AG04449 (cell line): ENCODE data around the gene RASA4B.
"Not testable (repeated sequence)": the region's sequence is repeated elsewhere in the genome, so short reads cannot be mapped to it uniquely, and the experiment has no call there.

ENCODE experiments used
- CTCF ChIA-PET: fragments of 350-600 bp; formaldehyde crosslinking; extraction: SDS; loops from one replicate; lab custom pipeline; 2021; ENCODE audit warnings: antibody characterized with exemption; lab: Yijun Ruan, JAX
- POLR2A ChIA-PET: fragments of 400-600, 350-600 bp; formaldehyde crosslinking; extraction: SDS; loops from one replicate; lab custom pipeline; 2020; ENCODE audit warnings: antibody characterized with exemption, inconsistent platforms; lab: Yijun Ruan, JAX
- DNase-seq: peaks from one replicate; pipeline ENCODE4 v3.0.0-alpha.2; 2010; ENCODE audit warnings: low read depth, low spot score
- H3K4me3 ChIP-seq: 2 replicates; pipeline ENCODE4 v1.5.1; 2011; ENCODE audit warnings: low read depth, mild to moderate bottlenecking, control low read depth, low read length

Gene RASA4B

DNA sequence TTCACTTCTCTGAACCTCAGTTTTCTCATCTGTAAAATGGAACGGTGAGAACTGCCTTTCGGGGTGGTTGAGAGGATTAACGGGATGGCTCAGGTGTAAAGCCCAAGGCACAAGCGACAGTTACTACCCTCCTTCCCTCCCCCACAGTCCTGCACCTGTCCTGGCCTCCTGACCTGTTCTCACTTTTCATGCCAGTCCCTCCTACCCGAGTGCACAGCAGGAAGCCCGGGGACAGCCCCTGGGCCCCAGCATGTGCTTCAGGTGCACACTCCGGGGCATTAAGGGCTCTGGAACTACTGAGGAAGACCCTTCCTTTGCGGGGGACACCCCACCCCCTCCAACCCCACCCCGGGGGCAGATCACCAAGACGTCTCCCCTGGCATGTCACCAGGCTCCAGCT is 626 bp downstream of the RASA4B start:
- H3K4me3 ChIP-seq, CTCF ChIA-PET, DNase-seq, POLR2A ChIA-PET: not testable (repeated sequence)

DNA sequence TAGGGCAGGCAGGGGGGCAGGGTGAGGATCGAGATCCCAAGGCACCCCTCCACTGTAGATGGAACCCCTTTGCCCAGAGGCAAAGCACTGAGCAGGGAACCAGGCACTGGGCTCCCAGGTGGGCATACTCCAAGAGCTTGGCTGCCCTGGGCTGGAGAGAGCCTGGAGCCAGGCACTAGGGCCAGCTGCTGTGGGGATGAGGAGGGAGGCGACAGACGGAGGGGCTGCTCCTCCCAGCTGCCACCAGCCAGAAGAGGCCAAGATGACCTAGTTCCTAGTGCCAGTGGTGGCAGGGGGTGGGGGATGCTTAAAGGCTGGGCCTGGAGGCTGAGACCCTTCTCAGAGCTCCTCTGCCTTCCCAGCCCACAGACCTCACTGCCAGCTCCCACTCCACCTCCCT is 1.7 kb downstream of the RASA4B start:
- CTCF ChIA-PET, POLR2A ChIA-PET, H3K4me3 ChIP-seq, DNase-seq: not testable (repeated sequence)

DNA sequence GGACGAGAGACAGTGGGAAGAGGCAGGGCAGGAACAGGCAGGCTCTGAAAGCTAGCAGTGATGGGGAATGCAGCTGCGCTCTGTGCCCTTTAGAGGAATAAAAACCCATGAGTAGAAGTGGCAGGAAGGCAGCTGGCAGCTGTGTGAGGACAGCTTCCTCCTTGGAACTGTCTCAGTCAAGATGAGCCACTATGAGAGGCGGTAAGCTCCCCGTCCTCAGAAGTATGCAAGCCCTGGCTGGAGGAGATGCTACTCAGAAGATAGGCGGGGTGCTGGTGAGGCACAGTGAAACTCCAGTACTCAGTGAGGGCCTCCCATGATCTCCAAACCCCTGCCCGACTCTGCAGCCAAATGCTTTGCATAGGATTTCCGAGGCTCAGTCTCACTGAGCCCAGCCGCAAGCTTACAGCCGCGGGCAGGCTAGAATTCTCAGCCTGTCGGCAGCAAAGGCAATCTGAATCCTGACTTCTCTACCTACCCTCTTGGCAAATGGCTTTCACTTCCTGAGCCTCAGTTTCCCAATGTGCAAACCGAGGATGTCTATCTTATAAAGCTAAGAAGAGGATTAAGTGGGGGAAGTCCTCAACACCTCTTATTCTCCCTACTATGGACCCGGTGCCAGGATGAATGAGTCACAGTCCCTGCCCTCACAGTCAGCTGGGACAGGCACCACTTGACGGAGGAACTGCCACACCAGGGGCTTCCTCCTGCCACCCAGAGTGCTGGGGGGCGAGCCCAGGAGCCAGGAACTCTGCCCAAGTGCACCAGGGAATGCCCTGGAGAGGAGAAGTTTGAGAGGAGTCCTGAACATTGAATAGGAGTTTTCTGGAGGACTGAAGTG is 2.5 kb downstream of the RASA4B start:
- H3K4me3 ChIP-seq, DNase-seq, POLR2A ChIA-PET, CTCF ChIA-PET: not testable (repeated sequence)

DNA sequence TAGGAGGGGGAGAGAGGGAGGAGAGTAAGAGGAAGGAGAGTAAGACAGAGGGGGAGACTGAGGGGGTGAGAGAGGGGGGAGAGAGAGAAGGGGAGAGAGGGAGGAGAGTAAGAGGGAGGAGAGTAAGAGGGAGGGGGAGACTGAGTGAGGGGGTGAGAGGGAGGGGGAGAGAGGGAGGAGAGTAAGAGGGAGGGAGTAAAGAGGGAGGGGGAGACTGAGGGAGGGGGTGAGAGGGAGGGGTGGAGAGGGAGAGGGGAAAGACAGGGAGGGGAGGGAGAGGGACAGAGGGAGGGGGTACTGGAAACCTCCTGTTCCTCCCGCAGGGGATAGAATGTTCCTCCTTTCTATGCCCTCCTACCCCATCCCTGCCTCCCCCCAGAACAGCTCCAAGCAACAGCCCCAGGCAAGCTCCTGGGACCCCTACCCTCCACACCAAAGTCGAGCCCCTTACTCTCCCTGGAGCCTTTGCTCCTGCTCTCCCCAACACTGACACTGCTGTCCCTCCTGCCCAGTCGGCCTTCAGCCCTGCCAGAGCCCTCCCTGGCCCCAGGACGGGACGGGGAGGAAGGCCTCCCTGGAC is 4.8 kb downstream of the RASA4B start:
- H3K4me3 ChIP-seq: peak overlapping the region; percentile 57
- POLR2A ChIA-PET, CTCF ChIA-PET: not testable (repeated sequence)
- DNase-seq: peak; percentile 44

DNA sequence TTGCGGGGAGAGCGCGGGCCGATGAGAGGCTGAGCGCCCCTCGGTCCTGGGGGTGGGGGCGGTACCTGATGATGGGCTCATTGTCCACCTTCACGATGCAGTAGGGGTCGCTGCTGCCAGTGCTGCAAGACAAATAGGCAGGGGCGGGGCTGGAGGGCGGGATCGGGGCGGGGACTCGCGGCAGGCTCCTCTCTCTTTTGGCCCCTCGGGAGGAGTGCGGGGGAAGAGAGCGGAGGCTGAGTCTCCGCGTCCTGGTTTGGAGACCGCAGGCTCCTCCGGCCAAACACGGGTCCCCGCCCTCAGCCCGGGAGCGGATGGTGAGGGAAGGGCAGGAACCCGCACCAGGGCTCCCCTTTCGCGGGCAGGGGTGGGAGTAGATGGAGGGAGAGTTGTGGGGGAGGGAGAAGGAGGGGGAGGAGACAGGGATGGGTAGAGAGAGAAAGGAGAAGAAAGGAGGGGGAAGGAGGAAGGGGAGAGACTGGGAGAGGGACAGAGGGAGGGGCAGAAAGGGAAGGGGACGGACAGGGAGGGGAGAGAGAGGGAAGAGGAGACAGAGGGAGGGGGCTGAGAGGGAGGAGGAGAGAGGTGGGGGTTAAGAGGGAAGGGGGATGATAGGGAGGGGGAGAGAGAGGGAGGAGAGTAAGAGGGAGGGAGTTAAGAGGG is 5.6 kb downstream of the RASA4B start:
- H3K4me3 ChIP-seq, DNase-seq, CTCF ChIA-PET, POLR2A ChIA-PET: not testable (repeated sequence)

DNA sequence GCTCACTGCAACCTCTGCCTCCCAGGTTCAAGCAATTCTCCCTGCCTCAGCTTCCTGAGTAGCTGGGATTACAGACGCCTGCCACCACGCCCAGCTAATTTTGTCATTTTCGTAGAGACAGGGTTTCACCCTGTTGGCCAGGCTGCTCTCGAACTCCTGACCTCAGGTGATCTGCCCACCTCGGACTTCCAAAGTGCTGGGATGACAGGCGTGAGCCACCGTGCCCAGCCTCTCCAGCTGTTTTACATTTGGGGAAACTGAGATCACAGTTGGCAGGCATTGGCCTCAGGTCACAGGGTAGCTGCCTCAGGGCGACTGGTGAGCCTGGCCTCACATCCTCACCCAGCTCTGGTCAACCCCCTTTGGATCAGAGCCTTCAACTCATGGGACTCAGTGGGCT is 7.0 kb downstream of the RASA4B start:
- CTCF ChIA-PET, POLR2A ChIA-PET, DNase-seq, H3K4me3 ChIP-seq: not testable (repeated sequence)

DNA sequence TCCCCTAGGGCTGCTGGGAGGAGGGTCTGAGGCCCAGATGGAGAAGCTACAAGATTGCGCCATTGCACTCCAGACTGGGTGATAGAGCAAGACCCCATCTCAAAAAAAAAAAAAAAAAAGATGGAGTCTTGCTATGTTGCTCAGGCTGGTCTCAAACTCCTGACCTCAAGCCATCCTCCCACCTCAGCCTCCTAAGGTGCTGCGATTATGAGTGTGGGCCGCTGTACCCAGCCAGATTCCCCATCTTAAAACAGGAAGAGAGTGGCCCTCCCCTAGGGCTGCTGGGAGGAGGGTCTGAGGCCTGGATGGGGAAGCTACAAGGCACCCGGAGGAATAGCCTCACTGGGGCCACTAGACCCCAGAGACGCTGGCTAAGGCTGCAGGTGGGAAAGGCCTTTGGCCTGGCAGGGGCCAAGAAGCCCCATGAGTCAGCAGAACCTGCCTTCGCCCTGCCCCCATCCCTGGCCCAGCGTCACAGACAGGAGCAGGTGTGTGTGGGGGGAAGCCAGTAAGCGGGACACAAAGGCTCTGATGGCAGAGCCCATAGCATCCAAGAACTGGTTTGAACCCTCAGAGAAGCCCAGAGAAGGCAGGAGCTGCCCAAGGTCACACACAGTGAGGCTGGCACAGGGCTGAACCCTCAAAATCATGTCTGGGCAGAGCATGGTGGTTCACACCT is 10.0 kb downstream of the RASA4B start:
- H3K4me3 ChIP-seq, CTCF ChIA-PET, DNase-seq, POLR2A ChIA-PET: not testable (repeated sequence)

DNA sequence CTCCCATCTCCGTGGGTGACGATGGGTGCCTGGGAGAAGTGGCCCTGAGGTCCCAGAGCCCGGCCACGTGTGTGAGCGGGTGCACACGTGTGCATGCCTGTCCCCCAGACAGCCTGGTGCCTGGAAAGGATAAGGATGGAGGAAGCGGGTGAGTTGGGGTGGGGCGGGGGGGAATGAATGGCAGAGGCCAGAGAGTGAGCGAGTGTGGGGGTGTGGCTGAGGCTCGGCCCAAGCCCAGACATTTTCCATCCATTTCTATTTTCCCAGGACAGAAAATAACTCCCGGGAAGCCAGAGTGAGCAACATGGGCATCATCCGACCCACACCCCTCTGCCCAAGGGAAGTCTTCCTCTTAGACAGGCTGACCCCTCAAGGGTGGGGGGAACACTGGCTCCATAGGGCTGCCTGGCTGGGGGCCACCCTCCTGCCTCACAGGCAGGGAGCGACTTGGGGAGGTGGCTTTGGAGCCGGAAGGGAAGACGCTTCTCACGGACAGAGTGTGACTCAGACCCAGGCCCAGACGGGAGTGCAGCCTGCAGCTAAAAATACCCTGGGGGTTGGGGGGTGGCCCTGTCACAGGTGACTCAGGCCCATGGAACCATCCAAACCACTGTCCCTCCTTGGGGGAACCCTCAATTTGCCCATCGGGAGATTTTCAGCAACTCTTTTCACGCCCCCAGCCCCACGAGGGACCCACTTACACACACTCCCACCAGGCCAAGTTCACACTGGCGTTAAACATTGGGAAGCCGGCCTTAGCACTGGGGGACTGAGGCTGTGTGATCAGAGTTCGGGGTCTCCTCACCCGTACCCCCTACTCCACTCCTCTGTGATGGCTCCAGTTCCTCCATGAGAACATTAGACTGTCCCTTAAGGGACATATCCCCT is 12.0 kb downstream of the RASA4B start:
- POLR2A ChIA-PET, DNase-seq, CTCF ChIA-PET, H3K4me3 ChIP-seq: not testable (repeated sequence)

DNA sequence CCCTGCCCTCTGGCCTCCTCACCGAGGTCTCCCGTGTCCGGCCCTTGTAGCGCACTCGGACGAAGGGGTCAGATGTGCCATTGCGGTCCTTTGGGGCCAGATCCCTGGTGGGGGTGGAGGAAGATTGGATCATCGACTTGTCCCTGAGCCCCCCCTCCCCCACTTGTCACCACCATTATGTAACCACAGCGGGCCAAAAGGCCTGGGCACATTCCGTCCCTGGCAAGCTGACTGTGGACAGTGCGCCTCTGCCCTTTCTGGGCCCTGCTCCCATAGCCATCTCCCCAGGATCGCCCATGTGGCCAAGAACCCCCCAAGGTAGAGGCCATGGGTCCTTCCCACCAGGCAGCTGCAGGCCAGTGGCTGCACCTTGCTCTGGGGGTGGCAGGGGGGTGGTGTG is 14.4 kb downstream of the RASA4B start:
- CTCF ChIA-PET, H3K4me3 ChIP-seq, POLR2A ChIA-PET, DNase-seq: not testable (repeated sequence)

DNA sequence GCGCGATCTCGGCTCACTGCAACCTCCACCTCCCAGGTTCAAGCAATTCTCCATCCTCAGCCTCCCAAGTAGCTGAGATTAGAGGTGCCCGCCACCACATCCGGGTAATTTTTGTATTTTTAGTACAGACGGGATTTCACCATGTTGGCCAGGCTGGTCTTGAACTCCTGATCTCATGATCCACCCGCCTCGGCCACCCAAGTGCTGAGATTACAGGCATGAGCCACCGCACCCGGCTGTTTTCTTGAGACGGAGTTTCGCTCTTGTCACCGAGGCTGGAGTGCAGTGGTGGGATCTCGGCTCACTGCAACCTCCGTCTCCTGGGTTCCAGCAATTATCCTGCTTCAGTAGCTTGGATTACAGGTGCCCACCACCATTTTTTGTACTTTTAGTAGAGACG is 19.3 kb downstream of the RASA4B start:
- DNase-seq, POLR2A ChIA-PET, CTCF ChIA-PET, H3K4me3 ChIP-seq: not testable (repeated sequence)

DNA sequence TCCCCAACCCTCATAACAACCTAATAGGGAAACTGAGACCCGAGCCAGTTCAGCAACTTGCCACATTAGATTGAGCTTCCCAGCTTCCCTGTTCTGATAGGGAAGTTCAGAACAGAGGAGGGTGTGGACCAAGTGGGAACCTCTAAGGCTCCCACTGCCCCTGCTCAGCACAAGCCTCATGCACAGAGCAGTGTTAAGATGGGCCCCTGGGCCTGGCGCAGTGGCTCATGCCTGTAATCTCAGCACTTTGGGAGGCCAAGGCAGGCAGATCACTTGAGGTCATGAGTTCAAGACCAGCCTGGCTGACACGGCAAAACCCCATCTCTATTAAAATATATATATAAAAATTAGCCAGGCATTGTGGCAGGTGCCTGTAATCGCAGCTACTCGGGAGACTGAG is 20.3 kb downstream of the RASA4B start:
- H3K4me3 ChIP-seq, DNase-seq, CTCF ChIA-PET, POLR2A ChIA-PET: not testable (repeated sequence)

DNA sequence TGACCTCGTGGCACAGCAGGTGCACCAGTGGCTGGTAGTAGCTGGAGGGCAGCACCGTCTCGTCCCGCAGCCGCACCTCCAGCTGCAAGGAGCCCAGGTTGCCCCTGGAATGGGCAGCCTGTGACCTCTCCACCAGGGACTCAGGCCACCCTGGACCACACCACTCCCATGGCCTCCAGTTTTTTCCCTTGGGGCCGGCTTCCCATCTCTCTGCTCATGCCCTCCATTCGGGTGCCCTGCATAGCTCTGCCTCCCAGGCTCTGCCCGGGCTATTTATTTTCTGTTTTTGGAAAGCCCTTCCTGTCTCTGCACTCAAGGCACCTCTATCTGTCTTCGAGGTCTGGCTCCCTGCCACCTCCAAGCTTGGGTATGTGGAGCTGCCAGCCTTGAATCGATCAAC is 20.7 kb downstream of the RASA4B start:
- POLR2A ChIA-PET, CTCF ChIA-PET, DNase-seq, H3K4me3 ChIP-seq: not testable (repeated sequence)

DNA sequence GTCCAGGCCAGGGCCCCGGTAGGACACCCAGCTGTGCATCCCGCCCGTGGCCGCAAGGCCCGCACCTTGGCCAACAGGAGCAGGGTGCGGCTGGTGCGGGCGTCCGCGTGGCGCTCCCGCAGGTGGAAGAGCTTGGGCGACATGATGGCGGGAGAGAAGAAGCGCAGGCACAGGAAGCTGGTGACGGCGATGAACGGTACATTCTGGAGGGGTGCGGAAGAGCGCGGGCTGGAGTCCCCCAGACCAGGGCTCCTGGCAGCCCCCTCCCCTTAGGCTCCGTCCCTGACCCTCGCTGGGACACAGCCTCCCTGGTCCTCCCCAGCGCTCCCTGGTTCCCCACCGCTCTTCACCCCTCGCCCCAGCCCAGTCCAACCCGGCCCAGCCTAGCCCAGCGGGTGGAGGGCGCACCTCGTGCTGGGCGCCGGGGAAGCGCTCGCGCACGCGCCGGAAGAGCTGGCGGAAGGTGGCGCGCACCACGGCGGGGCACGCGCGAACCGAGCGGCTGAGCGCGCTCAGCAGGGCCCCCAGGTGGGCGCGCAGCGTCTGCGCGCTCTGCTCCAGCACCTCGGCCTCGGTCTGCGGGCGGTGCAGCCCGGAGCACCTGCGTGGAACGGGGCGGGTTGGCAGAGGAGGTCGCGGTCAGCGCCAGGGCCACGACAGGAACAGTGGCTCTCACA is 23.0 kb downstream of the RASA4B start:
- POLR2A ChIA-PET, H3K4me3 ChIP-seq, DNase-seq, CTCF ChIA-PET: not testable (repeated sequence)

DNA sequence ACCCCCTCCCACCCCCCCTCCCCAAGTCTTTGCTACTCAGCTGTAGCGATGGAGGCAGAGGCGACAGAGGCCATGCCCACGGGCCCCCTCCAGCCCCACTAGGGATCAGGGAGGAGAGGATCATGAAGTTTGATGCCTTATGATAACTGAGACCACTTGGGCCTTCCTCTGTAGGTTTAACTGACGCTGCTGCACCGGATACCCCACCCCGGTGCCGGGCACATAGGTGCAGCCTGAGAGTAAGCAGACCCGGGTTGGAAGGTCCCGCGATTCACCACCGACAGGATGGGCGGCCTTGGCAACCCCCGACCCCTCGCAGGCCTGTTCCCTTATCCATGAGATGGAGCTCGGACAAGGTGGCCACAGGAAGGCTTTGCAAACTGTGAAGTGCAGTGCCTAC is 23.6 kb downstream of the RASA4B start:
- CTCF ChIA-PET, DNase-seq, POLR2A ChIA-PET, H3K4me3 ChIP-seq: not testable (repeated sequence)

DNA sequence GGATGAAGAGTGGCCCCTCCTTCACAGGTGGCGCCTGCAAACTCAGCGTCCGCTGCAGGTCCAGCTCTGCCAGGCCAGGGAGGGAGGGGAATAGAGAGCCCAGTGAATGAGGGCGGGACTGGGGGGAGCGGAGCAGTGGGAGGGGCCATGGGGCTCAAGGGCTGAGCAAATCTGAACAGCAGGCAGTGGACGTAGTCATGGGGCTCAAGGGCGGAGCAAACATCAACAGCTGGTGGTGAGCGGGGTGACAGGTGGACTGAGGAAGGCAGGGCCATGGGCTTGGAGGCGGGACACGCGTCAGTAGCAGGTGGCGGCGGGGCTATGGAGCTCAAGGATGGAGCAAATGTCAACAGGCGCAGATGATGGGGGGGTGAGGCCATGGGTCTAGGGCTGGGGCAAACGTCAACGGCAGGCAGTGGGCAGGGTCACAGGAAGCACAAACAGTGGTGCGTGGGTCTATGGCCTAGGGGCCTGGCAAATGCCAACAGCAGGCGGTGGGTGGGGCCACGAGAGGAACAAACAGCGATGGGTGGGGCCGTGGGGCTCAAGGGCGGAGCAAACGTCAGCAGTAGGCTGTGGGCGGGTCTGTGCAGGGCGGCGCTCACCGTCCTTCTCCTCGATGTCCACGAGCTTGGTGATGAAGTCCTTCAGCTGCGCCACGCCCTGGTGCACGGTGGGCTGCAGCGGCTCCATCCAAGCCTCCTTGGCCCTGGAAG is 24.2 kb downstream of the RASA4B start:
- DNase-seq, POLR2A ChIA-PET, CTCF ChIA-PET, H3K4me3 ChIP-seq: not testable (repeated sequence)
